HEK293T (cell line): ENCODE results near the gene ANKS1A.

Experiments used
- CTCF ChIA-PET: fragments of 350-600 bp; formaldehyde crosslinking; extraction: SDS; loops from one replicate; lab custom pipeline; 2021; ENCODE audit warnings: antibody characterized with exemption, inconsistent platforms; lab: Yijun Ruan, JAX
- POLR2A ChIA-PET: fragments of 350-600 bp; formaldehyde crosslinking; extraction: SDS; loops from one replicate; lab custom pipeline; 2020; ENCODE audit warnings: antibody characterized with exemption, inconsistent platforms; lab: Yijun Ruan, JAX
- DNase-seq: peaks from one replicate; pipeline ENCODE4 v3.0.0; 2012; ENCODE audit warnings: mixed read lengths; ENCODE audit errors: extremely low spot score
- ARNT ChIP-seq: fragments of 450-650 bp; IDR thresholded peaks from 2 replicates; pipeline ENCODE4 v1.6.1; 2017; ENCODE audit warnings: mild to moderate bottlenecking
- BHLHE40 ChIP-seq: fragments of 450-650 bp; IDR thresholded peaks from 2 replicates; pipeline ENCODE4 v1.6.1; 2016; ENCODE audit warnings: mild to moderate bottlenecking, moderate library complexity, borderline replicate concordance
- CTBP1 ChIP-seq: fragments of 450-650 bp; IDR thresholded peaks from 2 replicates; pipeline ENCODE4 v1.6.1; 2016; ENCODE audit warnings: borderline replicate concordance
- ELF4 ChIP-seq: fragments of 450-650 bp; IDR thresholded peaks from 2 replicates; pipeline ENCODE4 v1.6.1; 2017; ENCODE audit warnings: antibody characterized with exemption
- FOXA1 ChIP-seq: fragments of 450-650 bp; IDR thresholded peaks from 2 replicates; pipeline ENCODE4 v1.6.1; 2016; ENCODE audit warnings: mild to moderate bottlenecking
- FOXK2 ChIP-seq: fragments of 450-650 bp; IDR thresholded peaks from 2 replicates; pipeline ENCODE4 v1.6.1; 2016; ENCODE audit warnings: mild to moderate bottlenecking
- FOXM1 ChIP-seq: fragments of 450-650 bp; IDR thresholded peaks from 2 replicates; pipeline ENCODE4 v1.6.1; 2017; ENCODE audit warnings: mild to moderate bottlenecking, borderline replicate concordance
- HDGF ChIP-seq: fragments of 450-650 bp; IDR thresholded peaks from 2 replicates; pipeline ENCODE4 v1.6.1; 2017; ENCODE audit warnings: antibody characterized with exemption, borderline replicate concordance
- L3MBTL2 ChIP-seq: fragments of 450-650 bp; conservative IDR thresholded peaks from 2 replicates; pipeline ENCODE4 v1.6.1; 2016; ENCODE audit warnings: mild to moderate bottlenecking
- LEF1 ChIP-seq: fragments of 450-650 bp; IDR thresholded peaks from 2 replicates; pipeline ENCODE4 v1.6.1; 2017; ENCODE audit warnings: mild to moderate bottlenecking, borderline replicate concordance
- NFRKB ChIP-seq: fragments of 450-650 bp; IDR thresholded peaks from 2 replicates; pipeline ENCODE4 v1.6.1; 2016; ENCODE audit warnings: mild to moderate bottlenecking, moderate library complexity
- PKNOX1 ChIP-seq: fragments of 450-650 bp; IDR thresholded peaks from 2 replicates; pipeline ENCODE4 v1.6.1; 2016
- SP1 ChIP-seq: fragments of 450-650 bp; IDR thresholded peaks from 2 replicates; pipeline ENCODE4 v1.6.1; 2017
- SUZ12 ChIP-seq: fragments of 450-650 bp; IDR thresholded peaks from 2 replicates; pipeline ENCODE4 v1.6.1; 2016; ENCODE audit warnings: mild to moderate bottlenecking
- TARDBP ChIP-seq: fragments of 450-650 bp; IDR thresholded peaks from 2 replicates; pipeline ENCODE4 v1.6.1; 2016
- ZNF384 ChIP-seq: fragments of 450-650 bp; IDR thresholded peaks from 2 replicates; pipeline ENCODE4 v1.6.1; 2016

ANKS1A gene

GRCh38 chr6:34941421-34941820, 52.4 kb downstream of the ANKS1A start:
- no peak for DNase-seq
- POLR2A ChIA-PET: no interaction called here
- no peak for TF ChIP-seq FOXM1
- no peak for TF ChIP-seq LEF1
- TF ChIP-seq HDGF: no peak
- TF ChIP-seq BHLHE40: no peak
- TF ChIP-seq SP1: no peak
- no peak for TF ChIP-seq CTBP1
- no peak for TF ChIP-seq TARDBP
- TF ChIP-seq SUZ12: no peak
- TF ChIP-seq L3MBTL2: no peak
- TF ChIP-seq ARNT: no peak
- TF ChIP-seq ELF4: no peak
- TF ChIP-seq NFRKB: no peak
- no peak for TF ChIP-seq PKNOX1
- no peak for TF ChIP-seq FOXK2
- TF ChIP-seq FOXA1: no peak
- CTCF ChIA-PET: no interaction called here

- POLR2A ChIA-PET: no interaction called here
- TF ChIP-seq ARNT (no peak), LEF1 (no peak), PKNOX1 (no peak), FOXM1 (no peak), HDGF (no peak), TARDBP (no peak), L3MBTL2 (no peak), SUZ12 (no peak), CTBP1 (no peak), FOXA1 (no peak), NFRKB (no peak), ELF4 (no peak), FOXK2 (no peak), SP1 (no peak), BHLHE40 (no peak), ZNF384 (no peak)
- DNase-seq: no peak
- CTCF ChIA-PET: no interaction called here
These were observed 56.3 kb downstream of the ANKS1A start for GRCh38 chr6:34945317-34945716.

GRCh38 chr6:34947561-34947960, 58.5 kb downstream of the ANKS1A start:
- POLR2A ChIA-PET: no interaction called here
- TF ChIP-seq ZNF384 (no peak), ELF4 (no peak), SP1 (no peak), LEF1 (no peak), BHLHE40 (no peak), FOXM1 (no peak), ARNT (no peak), CTBP1 (no peak), TARDBP (no peak), FOXA1 (no peak), HDGF (no peak), FOXK2 (no peak), L3MBTL2 (no peak)
- no peak for DNase-seq
- CTCF ChIA-PET: no interaction called here

GRCh38 chr6:34949636-34950035, 60.6 kb downstream of the ANKS1A start:
- no peak for TF ChIP-seq ELF4
- TF ChIP-seq BHLHE40: no peak
- no peak for TF ChIP-seq ARNT
- no peak for TF ChIP-seq SP1
- no peak for TF ChIP-seq FOXM1
- no peak for TF ChIP-seq FOXK2
- no peak for TF ChIP-seq L3MBTL2
- no peak for TF ChIP-seq ZNF384
- TF ChIP-seq NFRKB: no peak
- TF ChIP-seq TARDBP: no peak
- TF ChIP-seq FOXA1: no peak
- no peak for TF ChIP-seq CTBP1
- no peak for TF ChIP-seq LEF1
- TF ChIP-seq HDGF: no peak
- TF ChIP-seq PKNOX1: no peak
- TF ChIP-seq SUZ12: no peak
- DNase-seq: no peak
- ChIA-PET CTCF (interaction anchor here (1.1 kb wide), 1 partner anchor 37 kb away, joined by 3 read pairs; no protein-coding TSS in a partner anchor), POLR2A (interaction anchor here (1.3 to 1.5 kb wide), 2 partner anchors 61 to 62 kb away, joined by 3 read pairs; partner anchors contain the start of genes ANKS1A and TAF11)

GRCh38 chr6:34950849-34951248, 61.8 kb downstream of the ANKS1A start:
- ChIA-PET POLR2A (interaction anchor here (1.5 kb wide), 1 partner anchor 63 kb away, joined by 5 read pairs; the partner anchor contains the start of gene TAF11), CTCF (no interaction called here)
- DNase-seq: no peak
- no peak for TF ChIP-seq CTBP1
- no peak for TF ChIP-seq ZNF384
- peak; percentile 72 for TF ChIP-seq PKNOX1

GRCh38 chr6:34951731-34952130, 62.7 kb downstream of the ANKS1A start:
- no peak for DNase-seq
- POLR2A ChIA-PET: interaction anchor here (1.5 kb wide), 1 partner anchor 64 kb away, joined by 5 read pairs; the partner anchor contains the start of gene TAF11

More at GRCh38 chr6:34951731-34952130, 62.7 kb downstream of the ANKS1A start:
- TF ChIP-seq CTBP1: no peak
- no peak for TF ChIP-seq ZNF384
- no peak for TF ChIP-seq ARNT
- no peak for TF ChIP-seq LEF1
- no peak for TF ChIP-seq FOXM1
- TF ChIP-seq FOXA1: no peak
- TF ChIP-seq L3MBTL2: no peak
- no peak for TF ChIP-seq HDGF
- CTCF ChIA-PET: interaction anchor here (1.4 kb wide), 1 partner anchor 22 kb away, joined by 5 read pairs; no protein-coding TSS in a partner anchor
